ENCODE results near the gene CHCHD6.

GRCh38 chr3:126939733-126940132 is 235.7 kb downstream of the CHCHD6 start:
- TF ChIP-seq POLR2A (IDR thresholded peaks at IDR 0.05; ENCODE audit: low read depth, low read length) = no peak
- TF ChIP-seq, protein P1, sequence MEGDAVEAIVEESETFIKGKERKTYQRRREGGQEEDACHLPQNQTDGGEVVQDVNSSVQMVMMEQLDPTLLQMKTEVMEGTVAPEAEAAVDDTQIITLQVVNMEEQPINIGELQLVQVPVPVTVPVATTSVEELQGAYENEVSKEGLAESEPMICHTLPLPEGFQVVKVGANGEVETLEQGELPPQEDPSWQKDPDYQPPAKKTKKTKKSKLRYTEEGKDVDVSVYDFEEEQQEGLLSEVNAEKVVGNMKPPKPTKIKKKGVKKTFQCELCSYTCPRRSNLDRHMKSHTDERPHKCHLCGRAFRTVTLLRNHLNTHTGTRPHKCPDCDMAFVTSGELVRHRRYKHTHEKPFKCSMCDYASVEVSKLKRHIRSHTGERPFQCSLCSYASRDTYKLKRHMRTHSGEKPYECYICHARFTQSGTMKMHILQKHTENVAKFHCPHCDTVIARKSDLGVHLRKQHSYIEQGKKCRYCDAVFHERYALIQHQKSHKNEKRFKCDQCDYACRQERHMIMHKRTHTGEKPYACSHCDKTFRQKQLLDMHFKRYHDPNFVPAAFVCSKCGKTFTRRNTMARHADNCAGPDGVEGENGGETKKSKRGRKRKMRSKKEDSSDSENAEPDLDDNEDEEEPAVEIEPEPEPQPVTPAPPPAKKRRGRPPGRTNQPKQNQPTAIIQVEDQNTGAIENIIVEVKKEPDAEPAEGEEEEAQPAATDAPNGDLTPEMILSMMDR (conservative IDR thresholded peaks at IDR 0.05; ENCODE audit: low read depth, low read length) = no peak
- TF ChIP-seq, protein P2, sequence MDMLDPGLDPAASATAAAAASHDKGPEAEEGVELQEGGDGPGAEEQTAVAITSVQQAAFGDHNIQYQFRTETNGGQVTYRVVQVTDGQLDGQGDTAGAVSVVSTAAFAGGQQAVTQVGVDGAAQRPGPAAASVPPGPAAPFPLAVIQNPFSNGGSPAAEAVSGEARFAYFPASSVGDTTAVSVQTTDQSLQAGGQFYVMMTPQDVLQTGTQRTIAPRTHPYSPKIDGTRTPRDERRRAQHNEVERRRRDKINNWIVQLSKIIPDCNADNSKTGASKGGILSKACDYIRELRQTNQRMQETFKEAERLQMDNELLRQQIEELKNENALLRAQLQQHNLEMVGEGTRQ (IDR thresholded peaks at IDR 0.05; ENCODE audit: low read depth, low read length) = no peak
- TF ChIP-seq SMC3 (IDR thresholded peaks at IDR 0.05; ENCODE audit: low read depth, low read length) = no peak

Measured in IMR-90 (cell line).